AG09309 (cell line): ENCODE measurements around the gene AMPH.
"Not testable (repeated sequence)": the region's sequence is repeated elsewhere in the genome, so short reads cannot be mapped to it uniquely, and the experiment has no call there.

Source experiments
- DNase-seq: peaks from one replicate; pipeline ENCODE4 v3.0.0-alpha.2; 2010; ENCODE audit warnings: low read depth
- H3K4me3 ChIP-seq: 2 replicates; pipeline ENCODE4 v1.5.1; 2011; ENCODE audit warnings: mild to moderate bottlenecking, low read depth, low read length, moderate library complexity; ENCODE audit not compliant: control insufficient read depth
- TF ChIP-seq, protein P1 (sequence below): IDR thresholded peaks from 2 replicates; pipeline ENCODE4 v1.5.1; 2011; ENCODE audit warnings: mild to moderate bottlenecking, low read depth, low read length, inconsistent platforms; ENCODE audit not compliant: insufficient read depth, control insufficient read depth; ENCODE audit errors: missing control alignments

The AMPH gene

DNA sequence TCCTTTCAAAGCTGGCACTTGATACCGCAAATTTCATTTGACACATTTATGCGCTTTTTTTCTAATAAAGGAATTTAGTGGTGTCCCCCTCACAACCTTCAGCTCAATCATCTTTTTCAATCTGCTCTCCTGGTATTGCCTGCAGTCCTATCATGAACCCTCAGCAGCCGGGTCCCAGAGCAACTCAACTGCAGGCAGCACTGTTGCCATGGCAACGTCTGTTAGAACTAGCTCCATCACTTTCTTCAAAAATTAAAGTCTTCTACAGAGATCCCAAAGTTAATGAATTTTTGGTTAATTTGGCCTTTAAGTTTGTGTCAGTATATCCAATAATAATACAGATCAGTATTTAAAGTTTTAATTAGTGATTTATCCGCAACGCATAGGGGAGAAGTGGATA lies 221.6 kb downstream of the AMPH start:
- H3K4me3 ChIP-seq, result no peak overlapping the region
- TF ChIP-seq, protein P1, sequence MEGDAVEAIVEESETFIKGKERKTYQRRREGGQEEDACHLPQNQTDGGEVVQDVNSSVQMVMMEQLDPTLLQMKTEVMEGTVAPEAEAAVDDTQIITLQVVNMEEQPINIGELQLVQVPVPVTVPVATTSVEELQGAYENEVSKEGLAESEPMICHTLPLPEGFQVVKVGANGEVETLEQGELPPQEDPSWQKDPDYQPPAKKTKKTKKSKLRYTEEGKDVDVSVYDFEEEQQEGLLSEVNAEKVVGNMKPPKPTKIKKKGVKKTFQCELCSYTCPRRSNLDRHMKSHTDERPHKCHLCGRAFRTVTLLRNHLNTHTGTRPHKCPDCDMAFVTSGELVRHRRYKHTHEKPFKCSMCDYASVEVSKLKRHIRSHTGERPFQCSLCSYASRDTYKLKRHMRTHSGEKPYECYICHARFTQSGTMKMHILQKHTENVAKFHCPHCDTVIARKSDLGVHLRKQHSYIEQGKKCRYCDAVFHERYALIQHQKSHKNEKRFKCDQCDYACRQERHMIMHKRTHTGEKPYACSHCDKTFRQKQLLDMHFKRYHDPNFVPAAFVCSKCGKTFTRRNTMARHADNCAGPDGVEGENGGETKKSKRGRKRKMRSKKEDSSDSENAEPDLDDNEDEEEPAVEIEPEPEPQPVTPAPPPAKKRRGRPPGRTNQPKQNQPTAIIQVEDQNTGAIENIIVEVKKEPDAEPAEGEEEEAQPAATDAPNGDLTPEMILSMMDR, result no peak
- DNase-seq, result no peak

DNA sequence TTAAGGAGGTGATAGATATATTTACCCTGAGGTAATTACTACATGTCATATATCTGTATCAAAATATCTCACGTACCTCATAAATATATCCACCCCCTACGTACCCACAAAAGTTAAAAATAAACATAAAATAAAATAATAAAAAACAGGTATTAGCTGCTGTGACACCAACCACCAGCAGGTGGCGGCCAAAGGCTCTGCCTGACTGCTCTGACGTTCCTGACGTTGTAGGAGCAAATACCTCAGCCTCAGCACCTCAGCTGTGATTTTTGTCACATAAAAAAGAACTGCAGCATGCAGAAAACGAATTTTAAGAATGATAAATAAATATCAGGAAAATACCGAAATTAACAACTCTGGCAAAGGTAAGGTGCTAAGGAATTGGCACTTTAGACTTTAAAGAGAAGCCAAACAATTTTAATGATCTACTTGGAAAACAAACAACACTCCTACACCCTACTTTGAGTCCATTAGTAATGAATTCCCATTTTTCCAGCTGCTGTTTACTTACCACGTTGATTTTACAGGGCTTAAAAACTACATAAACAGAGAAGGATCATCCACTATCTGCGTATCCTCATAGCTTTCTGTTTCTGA lies 232.3 kb downstream of the AMPH start:
- TF ChIP-seq, protein P1, result peak; percentile 93
- H3K4me3 ChIP-seq, result no peak overlapping the region
- no peak for DNase-seq

DNA sequence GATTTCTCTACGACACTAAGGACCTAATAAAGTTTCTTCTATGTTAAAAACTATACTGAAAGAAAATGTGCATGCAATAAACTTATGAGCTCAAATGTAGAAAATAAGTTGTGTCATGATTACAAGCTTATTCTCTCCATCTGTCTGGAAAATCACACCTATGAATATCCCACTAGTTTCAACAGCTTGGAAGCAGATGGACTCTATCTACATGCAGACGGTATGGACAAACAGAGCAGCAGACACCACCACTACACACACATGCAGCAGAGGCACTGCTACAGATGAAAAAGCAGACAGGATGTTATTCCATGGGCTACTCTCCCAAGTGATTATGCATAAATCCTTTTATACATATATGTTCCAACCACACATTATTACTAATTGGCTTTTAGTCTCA lies 234.3 kb downstream of the AMPH start:
- no peak for DNase-seq
- no peak overlapping the region for H3K4me3 ChIP-seq
- TF ChIP-seq, protein P1, result no peak

DNA sequence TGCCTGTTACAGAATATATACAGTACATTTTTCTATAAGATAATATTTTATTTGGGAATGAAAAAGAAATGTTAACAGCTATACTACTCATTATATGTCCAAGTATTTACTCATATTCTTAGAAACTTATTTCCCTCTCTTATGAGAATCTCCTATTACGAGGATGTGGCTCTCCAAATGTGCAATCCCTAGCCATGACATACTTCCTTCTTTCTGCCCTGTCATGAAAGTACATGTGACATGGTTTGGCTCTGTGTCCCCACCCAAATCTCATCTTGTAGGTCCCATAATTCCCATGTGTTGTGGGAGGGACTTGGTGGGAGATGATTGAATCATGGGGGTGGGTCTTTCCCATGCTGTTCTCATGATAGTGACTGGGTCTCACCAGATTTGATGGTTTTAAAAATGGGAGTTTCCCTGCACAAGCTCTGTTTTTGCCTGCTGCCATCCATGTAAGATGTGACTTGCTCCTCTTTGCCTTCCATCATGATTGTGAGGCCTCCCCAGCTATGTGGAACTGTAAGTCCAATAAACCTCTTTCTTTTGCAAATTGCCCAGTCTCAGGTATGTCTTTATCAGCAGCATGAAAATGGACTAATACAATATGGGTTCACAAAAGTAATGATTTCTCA lies 235.1 kb downstream of the AMPH start:
- not testable (repeated sequence) for H3K4me3 ChIP-seq, DNase-seq

DNA sequence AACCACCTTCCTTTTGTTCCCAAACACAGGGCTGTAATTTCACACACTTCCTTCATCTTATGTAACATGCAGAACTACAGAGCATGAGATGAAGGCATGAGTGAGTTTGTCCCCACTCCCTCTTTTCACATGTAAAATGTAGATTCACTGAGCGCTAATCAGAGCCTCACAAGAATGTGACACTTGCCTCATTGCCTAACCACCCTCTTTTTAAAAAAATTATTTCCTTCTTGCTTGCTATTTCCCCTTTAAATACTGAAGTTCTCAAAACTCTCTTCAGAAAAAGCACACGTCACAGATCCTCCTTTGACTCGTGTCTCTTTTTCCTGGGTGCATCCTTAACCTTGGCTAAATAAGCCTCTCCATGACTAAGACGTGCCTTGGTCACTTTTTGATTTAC lies 236.5 kb downstream of the AMPH start:
- H3K4me3 ChIP-seq, result no peak overlapping the region
- no peak for DNase-seq
- TF ChIP-seq, protein P1, result no peak

DNA sequence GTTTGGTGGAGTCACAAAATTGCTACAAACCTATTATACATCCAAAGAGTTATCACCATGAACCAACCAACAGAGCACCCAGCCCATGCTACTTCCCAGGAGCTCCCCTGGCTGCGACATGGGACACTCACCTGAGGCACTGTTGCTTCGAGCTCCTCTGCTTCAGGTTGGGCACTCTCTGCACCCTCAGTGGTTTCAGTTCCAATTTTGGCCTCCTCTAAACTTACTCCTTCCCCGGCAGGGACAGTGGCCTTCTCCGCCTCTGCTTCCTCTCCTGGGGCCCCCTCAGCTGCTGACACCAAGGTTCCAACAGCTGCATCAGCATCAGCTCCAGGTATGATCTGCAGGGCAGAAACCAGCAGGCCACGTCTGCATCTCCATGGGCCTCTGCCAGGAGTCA lies 237.3 kb downstream of the AMPH start:
- H3K4me3 ChIP-seq, result no peak overlapping the region
- TF ChIP-seq, protein P1, result no peak
- DNase-seq, result no peak

DNA sequence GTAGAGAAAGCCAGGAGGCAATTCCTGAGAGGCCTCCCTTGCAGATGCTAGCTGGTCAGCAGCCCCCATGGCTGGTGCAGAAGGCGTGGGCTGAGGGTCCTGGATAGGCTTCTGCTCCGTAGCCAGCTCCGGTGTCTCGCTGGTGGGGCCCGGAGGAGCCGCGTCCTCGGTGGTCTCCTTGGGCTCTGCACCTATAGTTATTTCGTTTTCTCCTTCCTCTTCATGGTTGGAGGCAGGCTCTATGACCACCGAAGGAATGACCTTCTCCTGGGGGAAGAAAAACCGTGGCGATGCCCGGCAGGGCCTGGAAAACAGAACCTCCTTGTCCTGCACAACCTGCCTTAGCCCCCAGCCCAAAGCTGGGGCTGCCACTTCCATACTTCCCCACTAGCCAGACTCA lies 239.4 kb downstream of the AMPH start:
- TF ChIP-seq, protein P1, result no peak

More for the DNA sequence above, 239.4 kb downstream of the AMPH start:
- H3K4me3 ChIP-seq, result no peak overlapping the region
- no peak for DNase-seq
